Hepatocyte (in vitro differentiated cells): ENCODE measurements around the gene MAGOH. TPM values are rescaled to one million over a fixed set of nuclear protein-coding genes. Genes with fewer than 3 reads are reported as not detected.

Experiments
- DNase-seq: peaks from one replicate; pipeline ENCODE4 v3.0.0-alpha.2; 2016; ENCODE audit warnings: low spot score
- H2AFZ ChIP-seq: fragments of 200-600 bp; sonication (generic); 2 replicates; pipeline ENCODE4 v1.6.0; 2016; ENCODE audit warnings: antibody characterized with exemption, mild to moderate bottlenecking
- H3K27ac ChIP-seq: fragments of 200-600 bp; sonication (generic); 2 replicates; pipeline ENCODE4 v1.5.1; 2016; ENCODE audit warnings: mild to moderate bottlenecking
- H3K27me3 ChIP-seq: fragments of 200-600 bp; sonication (generic); 2 replicates; pipeline ENCODE4 v1.6.1; 2016
- H3K36me3 ChIP-seq: fragments of 200-600 bp; sonication (generic); replicated peaks from 2 replicates; pipeline ENCODE4 v1.5.1; 2016; ENCODE audit warnings: low read depth; ENCODE audit not compliant: insufficient read depth
- H3K4me1 ChIP-seq: fragments of 200-600 bp; sonication (generic); 2 replicates; pipeline ENCODE4 v1.5.1; 2016; ENCODE audit warnings: mild to moderate bottlenecking, moderate library complexity; ENCODE audit not compliant: insufficient read depth
- H3K4me2 ChIP-seq: fragments of 200-600 bp; sonication (generic); 2 replicates; pipeline ENCODE4 v1.6.0; 2016
- H3K4me3 ChIP-seq: fragments of 200-600 bp; sonication (generic); 2 replicates; pipeline ENCODE4 v1.5.1; 2016; ENCODE audit warnings: mild to moderate bottlenecking
- H3K79me2 ChIP-seq: fragments of 200-600 bp; sonication (generic); 2 replicates; pipeline ENCODE4 v1.6.0; 2017; ENCODE audit warnings: mild to moderate bottlenecking
- H3K9me2 ChIP-seq: fragments of 200-600 bp; sonication (generic); replicated peaks from 2 replicates; pipeline ENCODE4 v1.6.0; 2017; ENCODE audit warnings: mild to moderate bottlenecking; ENCODE audit not compliant: insufficient read depth
- H3K9me3 ChIP-seq: fragments of 200-600 bp; sonication (generic); 2 replicates; pipeline ENCODE4 v1.5.1; 2016; ENCODE audit warnings: low read depth, mild to moderate bottlenecking
- H4K20me1 ChIP-seq: fragments of 200-600 bp; sonication (generic); 2 replicates; pipeline ENCODE4 v1.6.0; 2016; ENCODE audit warnings: mild to moderate bottlenecking; ENCODE audit not compliant: insufficient read depth, poor library complexity, severe bottlenecking
- EZH2 ChIP-seq: fragments of 200-600 bp; sonication (generic); IDR thresholded peaks from 2 replicates; pipeline ENCODE4 v1.6.1; 2016; ENCODE audit warnings: antibody characterized with exemption, mild to moderate bottlenecking, borderline replicate concordance
- EZH2phosphoT487 ChIP-seq: fragments of 200-600 bp; sonication (generic); IDR thresholded peaks from one replicate; pipeline ENCODE4 v1.6.1; 2018; ENCODE audit warnings: antibody characterized with exemption, mild to moderate bottlenecking, low read depth, moderate library complexity; ENCODE audit not compliant: unreplicated experiment, severe bottlenecking
- WGBS: methylation state at CpG from one replicate; pipeline ENCODE4 v1.1.6; 2016; ENCODE audit warnings: low lambda C conversion rate; ENCODE audit errors: missing lambda C conversion rate; 5-methylcytosine and 5-hydroxymethylcytosine counted together
- polyA plus RNA-seq: library from polyadenylated mRNA; unstranded; fragments of >200 nt; fragmentation: Nextera tagmentation; extraction: Ambion mirVana; gene quantifications from 2 replicates; pipeline ENCODE4 v1.2.1, GENCODE V29; 2016
- total RNA-seq: library from RNA; depleted of rRNA; stranded (reverse); fragments of >200 nt; gene quantifications from 2 replicates; pipeline ENCODE4 v1.2.3, GENCODE V29; 2014
- TF ChIP-seq, protein P1 (sequence below): fragments of 200-600 bp; sonication (generic); IDR thresholded peaks from 2 replicates; pipeline ENCODE4 v1.5.1; 2016; ENCODE audit warnings: antibody characterized with exemption, mild to moderate bottlenecking; ENCODE audit not compliant: poor library complexity

Gene MAGOH
- total and polyA plus RNA-seq, 2 experiments from 2014 or later: 28.4 to 35.2 TPM

DNA sequence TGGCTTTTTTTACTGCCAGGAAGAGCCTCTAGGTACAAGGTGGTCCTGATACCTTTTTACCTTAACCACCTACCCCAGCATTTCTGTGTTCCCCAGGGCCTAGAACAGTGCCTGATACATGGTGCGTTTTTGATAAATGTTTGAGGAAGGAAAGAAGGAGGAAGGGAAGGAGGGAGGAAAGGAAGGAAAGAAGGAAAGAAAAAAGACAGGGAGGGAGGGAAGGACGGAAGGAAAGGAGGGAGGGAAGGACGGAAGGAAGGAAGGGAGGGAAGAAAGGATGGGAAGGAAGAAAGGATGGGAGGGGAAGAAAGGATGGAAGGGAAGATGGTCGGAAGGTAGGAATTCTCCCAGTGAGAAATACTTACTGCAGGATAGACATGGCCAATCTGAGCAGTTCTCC is 12.0 kb upstream of the MAGOH start:
- no peak for DNase-seq
- WGBS: 98% methylated on average over 2 of the region's 4 CpGs
- H3K79me2 ChIP-seq: no peaks in the 10 kb centered on the region
- H2AFZ ChIP-seq: no peak overlapping the region
- no peaks in the 10 kb centered on the region for H3K9me3 ChIP-seq
- H3K27me3 ChIP-seq: no peaks in the 10 kb centered on the region
- no peak overlapping the region for H3K4me3 ChIP-seq
- peak overlapping the region; percentile 73 for H3K27ac ChIP-seq
- no peak overlapping the region for H3K4me2 ChIP-seq
- H3K9me2 ChIP-seq: no peaks in the 10 kb centered on the region
- no peaks in the 10 kb centered on the region for H4K20me1 ChIP-seq
- TF ChIP-seq EZH2 (no peak), EZH2phosphoT487 (no peak)
- TF ChIP-seq, protein P1, sequence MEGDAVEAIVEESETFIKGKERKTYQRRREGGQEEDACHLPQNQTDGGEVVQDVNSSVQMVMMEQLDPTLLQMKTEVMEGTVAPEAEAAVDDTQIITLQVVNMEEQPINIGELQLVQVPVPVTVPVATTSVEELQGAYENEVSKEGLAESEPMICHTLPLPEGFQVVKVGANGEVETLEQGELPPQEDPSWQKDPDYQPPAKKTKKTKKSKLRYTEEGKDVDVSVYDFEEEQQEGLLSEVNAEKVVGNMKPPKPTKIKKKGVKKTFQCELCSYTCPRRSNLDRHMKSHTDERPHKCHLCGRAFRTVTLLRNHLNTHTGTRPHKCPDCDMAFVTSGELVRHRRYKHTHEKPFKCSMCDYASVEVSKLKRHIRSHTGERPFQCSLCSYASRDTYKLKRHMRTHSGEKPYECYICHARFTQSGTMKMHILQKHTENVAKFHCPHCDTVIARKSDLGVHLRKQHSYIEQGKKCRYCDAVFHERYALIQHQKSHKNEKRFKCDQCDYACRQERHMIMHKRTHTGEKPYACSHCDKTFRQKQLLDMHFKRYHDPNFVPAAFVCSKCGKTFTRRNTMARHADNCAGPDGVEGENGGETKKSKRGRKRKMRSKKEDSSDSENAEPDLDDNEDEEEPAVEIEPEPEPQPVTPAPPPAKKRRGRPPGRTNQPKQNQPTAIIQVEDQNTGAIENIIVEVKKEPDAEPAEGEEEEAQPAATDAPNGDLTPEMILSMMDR: no peak
- H3K36me3 ChIP-seq: no peaks in the 10 kb centered on the region
- peaks cover 14% of the 10 kb centered on the region for H3K4me1 ChIP-seq

DNA sequence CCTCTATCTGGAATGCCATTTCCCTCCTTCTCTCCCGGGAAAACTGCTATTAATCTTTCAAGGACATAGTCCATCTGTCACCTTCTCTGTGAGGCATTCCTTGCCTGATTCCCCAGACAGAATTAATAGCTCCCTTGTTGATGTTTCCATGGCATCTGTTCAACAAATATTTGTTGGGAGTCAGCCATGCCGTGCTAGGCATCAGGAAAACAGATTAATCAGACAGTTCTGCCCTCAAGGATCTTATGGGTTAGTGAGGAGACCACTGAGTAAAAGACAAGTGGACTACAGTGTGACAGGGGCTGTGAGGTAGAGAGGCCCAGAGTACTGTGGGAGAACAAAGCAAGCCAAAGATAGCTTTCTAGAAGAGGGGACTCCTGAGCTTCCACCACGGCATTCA is 11.4 kb upstream of the MAGOH start:
- TF ChIP-seq EZH2 (no peak), EZH2phosphoT487 (no peak)
- TF ChIP-seq, protein P1: no peak
- Histone ChIP-seq H3K27ac (peak overlapping the region; percentile 73), H3K9me2 (no peaks in the 10 kb centered on the region), H4K20me1 (no peaks in the 10 kb centered on the region), H3K27me3 (no peaks in the 10 kb centered on the region), H3K4me1 (peaks cover 12% of the 10 kb centered on the region), H3K9me3 (no peaks in the 10 kb centered on the region), H3K4me3 (no peak overlapping the region), H2AFZ (no peak overlapping the region), H3K36me3 (no peaks in the 10 kb centered on the region), H3K4me2 (no peak overlapping the region), H3K79me2 (no peaks in the 10 kb centered on the region)
- WGBS: 50% methylated on average over 3 of the region's 3 CpGs
- DNase-seq: peak; percentile 31

DNA sequence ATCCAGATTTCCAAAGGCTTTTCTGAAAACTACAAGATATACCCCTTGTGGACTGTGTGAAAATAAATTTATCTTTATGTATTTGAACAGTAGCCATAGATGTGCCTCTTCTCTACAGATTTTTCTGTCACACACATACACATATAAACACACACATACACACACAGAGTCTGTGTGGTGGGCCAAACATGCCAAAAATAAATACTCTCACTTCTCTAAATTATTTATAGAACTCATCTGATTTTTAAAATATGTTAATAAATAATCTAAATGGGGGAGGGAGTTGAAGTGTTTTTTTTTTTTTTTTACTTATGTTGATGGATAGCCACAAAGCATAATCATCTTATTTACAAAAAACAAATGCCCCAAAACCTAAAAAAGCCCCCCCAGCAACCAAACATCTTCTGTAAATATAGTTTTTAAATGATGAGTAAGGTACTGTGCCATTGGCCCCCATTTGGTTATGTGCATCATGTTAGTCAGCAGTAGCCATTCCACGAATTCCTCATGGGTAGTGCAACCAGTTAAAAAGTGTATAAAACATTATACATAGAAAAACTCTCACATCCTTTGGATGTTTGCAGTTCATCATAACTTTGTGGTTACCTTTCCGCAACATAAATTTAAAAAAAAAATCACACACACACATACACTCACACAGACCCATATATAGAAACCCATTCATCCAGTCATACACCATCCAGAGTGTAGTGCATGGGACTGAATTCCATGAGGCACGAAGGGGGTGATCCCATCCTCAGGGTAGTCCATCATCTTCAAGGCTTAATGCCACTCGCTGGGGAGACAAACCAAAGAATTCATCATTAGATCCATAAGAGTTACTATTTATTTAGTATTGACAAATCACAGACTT is 8.2 kb upstream of the MAGOH start:
- WGBS: 90% methylated on average over 4 of the region's 4 CpGs
- no peaks in the 10 kb centered on the region for H3K36me3 ChIP-seq

More for the DNA sequence above, 8.2 kb upstream of the MAGOH start:
- no peak overlapping the region for H3K4me2 ChIP-seq
- H3K9me3 ChIP-seq: no peaks in the 10 kb centered on the region
- H2AFZ ChIP-seq: no peak overlapping the region
- no peak overlapping the region for H3K27ac ChIP-seq
- H3K4me1 ChIP-seq: no peaks in the 10 kb centered on the region
- no peak for TF ChIP-seq EZH2phosphoT487
- TF ChIP-seq, protein P1: no peak
- no peak for TF ChIP-seq EZH2
- no peaks in the 10 kb centered on the region for H4K20me1 ChIP-seq
- H3K79me2 ChIP-seq: no peaks in the 10 kb centered on the region
- no peak overlapping the region for H3K4me3 ChIP-seq
- no peaks in the 10 kb centered on the region for H3K27me3 ChIP-seq
- no peak for DNase-seq
- H3K9me2 ChIP-seq: no peaks in the 10 kb centered on the region
